OCI-LY3 (cell line): ENCODE results near the gene WDR86.

Source experiments
- EZH2phosphoT487 ChIP-seq: fragments of 200-600 bp; shearing (Covaris generic); IDR thresholded peaks from 2 replicates; pipeline ENCODE4 v1.6.1; 2018; ENCODE audit warnings: antibody characterized with exemption, mixed run types, low read depth
- TF ChIP-seq, protein P1 (sequence below): fragments of 200-600, 300-600 bp; sonication (generic); IDR thresholded peaks from 2 replicates; pipeline ENCODE4 v1.5.1; 2014; ENCODE audit warnings: antibody characterized with exemption, low read length, low read depth

DNA sequence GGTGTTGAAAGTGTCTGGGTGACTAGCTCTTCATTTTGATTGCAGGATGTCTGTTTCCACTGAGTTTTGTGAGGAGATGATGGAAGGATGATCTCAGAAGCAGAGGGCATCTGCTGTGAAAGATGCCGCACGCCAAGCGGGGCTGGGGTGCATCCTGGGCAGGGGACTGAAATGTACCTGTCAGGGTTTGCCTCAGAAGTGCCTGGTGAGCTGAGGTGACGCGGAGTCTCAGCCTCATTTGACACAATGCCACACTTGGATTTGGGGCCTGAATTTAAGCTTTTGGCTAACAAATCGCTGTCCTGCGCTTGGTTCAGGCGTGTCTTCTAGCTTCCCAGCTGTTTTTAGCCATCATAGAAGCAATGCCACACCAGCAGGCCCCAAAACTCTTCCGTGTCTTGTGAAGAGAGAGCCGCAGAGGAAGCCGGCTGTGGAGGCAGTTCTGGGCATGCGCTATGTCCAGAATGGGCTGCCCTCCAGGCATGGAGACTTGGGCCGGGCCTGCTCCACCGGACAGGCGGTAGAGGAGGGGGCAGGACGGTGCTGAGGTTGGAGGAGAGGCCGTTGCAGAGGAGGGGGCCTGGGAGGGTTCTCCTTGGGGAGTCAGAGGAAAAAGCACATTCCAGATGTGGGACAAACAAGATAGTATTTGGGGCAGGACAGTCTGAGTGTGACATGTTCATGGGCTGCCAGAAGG lies 31.2 kb downstream of the WDR86 start:
- TF ChIP-seq, protein P1, sequence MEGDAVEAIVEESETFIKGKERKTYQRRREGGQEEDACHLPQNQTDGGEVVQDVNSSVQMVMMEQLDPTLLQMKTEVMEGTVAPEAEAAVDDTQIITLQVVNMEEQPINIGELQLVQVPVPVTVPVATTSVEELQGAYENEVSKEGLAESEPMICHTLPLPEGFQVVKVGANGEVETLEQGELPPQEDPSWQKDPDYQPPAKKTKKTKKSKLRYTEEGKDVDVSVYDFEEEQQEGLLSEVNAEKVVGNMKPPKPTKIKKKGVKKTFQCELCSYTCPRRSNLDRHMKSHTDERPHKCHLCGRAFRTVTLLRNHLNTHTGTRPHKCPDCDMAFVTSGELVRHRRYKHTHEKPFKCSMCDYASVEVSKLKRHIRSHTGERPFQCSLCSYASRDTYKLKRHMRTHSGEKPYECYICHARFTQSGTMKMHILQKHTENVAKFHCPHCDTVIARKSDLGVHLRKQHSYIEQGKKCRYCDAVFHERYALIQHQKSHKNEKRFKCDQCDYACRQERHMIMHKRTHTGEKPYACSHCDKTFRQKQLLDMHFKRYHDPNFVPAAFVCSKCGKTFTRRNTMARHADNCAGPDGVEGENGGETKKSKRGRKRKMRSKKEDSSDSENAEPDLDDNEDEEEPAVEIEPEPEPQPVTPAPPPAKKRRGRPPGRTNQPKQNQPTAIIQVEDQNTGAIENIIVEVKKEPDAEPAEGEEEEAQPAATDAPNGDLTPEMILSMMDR: no peak
- TF ChIP-seq EZH2phosphoT487: no peak
